Activated CD4-positive, alpha-beta T cell treated with anti-CD3 and anti-CD28 coated beads, Interleukin-10, Interleukin-2, amounts not matched to agents 100 ng/mL and 50 ng/mL, durations not matched to agents 16 hours and 8 hours (primary cell): ENCODE measurements around the gene PAXX.

Experiments used
- DNase-seq: peaks from one replicate; pipeline ENCODE4 v3.0.0-alpha.2; 2020

The PAXX gene

GRCh38 chr9:137034039-137034708 lies 42.0 kb downstream of the PAXX start:
- DNase-seq: no peak

- peak; percentile 97 for DNase-seq
Measured at GRCh38 chr9:137034709-137035506, 42.7 kb downstream of the PAXX start.

- no peak for DNase-seq
Measured at GRCh38 chr9:137035507-137035834, 43.2 kb downstream of the PAXX start.

DNA sequence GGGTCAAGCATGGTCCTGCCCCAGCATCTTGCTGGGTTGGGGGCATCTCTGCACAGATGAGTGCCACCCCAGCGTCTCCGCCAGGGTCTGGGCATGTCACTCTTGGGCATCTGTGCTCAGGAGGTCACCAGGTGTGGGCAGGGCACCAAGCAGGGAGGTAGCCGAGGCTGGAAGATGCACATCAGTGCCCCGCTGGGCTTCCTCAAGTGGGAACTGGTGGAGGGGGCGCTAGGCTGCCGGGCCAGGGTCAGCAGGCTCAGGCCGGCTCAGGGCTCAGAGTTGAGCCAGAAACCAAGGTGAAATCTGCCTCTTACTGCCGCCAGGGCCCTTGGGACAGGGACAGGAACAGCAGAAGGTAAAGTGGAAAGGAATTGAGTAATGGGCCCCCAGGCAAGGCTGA lies 43.7 kb downstream of the PAXX start:
- DNase-seq: no peak

DNA sequence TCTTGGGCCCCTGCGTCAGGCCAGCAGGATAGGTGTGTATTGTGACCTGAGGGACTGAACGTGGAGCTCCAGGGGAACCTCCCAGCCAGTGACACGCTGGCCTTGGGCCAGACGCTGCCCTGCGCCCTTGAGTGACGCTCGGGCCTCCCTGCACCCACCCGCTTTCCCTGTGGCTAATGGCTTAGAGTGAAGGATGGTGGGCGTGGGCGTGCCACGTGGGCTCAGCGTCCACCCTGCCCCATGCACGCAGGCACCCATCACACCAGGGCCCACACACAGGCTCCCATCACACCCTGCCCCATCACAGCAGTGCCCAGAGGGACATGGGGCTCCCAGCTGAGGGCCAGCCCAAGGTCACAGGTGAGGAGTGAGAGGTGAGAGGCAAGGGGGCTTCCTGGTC lies 44.8 kb downstream of the PAXX start:
- no peak for DNase-seq

DNA sequence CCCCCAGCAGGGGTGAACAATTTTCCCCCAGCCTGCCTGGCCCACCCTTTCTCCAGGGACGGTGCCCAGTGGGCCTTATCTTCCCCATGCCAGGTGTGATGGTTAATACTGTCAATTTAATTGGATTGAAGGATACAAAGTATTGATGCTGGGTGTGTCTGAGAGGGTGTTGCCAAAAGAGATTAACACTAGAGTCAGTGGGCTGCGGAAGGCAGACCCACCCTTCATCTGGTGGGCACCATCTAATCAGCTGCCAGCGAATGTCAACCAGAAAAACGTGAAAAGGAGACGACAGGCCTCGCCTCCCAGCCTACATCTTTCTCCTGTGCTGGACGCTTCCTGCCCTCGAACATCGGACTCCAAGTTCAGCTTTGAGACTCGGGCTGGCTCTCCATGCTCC lies 45.3 kb downstream of the PAXX start:
- no peak for DNase-seq

GRCh38 chr9:137038916-137039315 lies 46.7 kb downstream of the PAXX start:
- DNase-seq: no peak

GRCh38 chr9:137039611-137040366 lies 47.6 kb downstream of the PAXX start:
- DNase-seq: no peak

DNA sequence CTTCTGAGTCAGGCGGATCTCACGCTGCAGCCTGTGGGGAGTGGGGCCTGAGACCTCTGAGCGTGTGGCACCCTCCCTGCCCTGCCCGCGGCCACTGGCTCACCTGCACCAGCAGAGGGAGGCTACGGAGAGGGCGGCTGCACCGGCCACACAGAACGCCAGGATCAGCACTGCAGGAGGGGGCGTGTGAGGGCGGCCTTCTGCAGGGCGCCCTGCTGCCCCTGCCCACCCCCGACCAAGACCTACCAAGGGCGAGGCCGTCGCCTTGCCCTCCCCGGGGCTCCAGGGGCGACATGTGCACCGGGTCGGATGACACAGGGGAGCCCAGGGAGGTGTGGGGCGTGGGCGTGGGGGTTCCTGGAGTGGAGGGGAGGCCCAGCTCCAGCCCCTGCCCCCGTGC lies 48.3 kb downstream of the PAXX start:
- no peak for DNase-seq

DNA sequence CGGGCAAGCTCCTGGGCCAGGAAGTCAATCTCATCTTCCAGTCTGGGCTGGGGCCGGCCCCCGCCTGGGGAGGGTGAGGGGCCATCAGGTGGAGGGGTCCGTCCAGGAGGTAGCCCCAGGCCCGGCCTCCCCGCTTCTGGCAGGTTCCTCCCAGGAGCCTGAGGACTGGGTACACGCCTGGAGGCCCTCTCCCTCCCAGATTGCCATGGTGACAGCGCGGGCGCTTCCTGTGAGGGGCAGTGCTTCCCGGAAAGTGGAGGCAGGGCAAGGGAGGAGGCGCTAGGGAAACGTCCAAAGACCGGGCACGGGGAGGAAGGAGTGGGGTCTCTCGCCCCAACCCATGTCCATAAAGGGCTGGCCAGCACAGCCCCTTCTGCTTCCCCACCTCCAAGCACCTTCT lies 48.9 kb downstream of the PAXX start:
- DNase-seq: no peak

DNA sequence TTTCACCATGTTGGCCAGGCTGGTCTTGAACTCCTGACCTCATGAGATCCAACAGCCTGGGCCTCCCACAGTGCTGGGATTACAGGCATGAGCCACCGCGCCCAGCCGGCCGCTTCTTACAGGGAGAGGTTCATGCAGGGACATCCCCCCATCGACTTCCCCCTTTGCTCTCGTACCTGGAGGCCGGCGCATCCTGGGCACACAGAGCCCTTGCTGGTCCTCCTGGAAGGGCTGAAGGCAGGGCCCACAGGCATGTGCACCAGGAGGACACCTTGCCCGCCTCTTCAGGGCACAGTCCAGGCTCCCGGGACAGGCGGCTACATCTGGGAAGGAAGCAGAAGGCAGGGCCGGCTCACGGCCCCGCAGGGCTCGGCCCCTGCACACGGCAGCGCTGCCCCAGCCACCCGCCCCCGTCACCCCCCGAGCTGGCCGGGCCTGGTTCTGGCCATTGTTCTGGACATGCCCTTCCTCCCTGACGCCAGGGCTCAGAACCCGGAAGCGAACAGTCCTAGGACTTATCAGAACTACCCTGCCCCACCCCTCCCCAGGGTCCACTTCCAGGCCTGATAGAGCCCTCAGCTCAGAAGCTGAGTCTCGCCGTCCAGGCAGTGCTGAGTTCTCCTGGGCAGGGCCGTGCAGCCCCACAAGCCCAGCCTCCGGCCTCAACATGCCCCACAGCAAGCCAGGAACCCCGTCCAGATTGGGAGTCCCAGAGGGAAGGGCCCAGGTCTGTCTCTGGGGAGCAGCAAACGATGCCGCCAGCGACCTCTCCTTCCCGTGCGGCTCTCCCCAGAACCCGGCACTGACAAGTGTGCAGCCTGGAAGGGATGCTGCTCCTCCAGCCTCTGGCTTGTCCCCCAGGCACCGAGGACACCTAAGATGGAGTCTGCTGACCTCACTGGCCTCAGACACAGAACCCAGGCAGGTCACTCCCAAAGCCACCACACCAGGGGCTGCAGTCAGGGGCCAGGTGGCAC lies 50.8 kb downstream of the PAXX start:
- DNase-seq: no peak
